ENCODE results near the gene STRADA.

DNA sequence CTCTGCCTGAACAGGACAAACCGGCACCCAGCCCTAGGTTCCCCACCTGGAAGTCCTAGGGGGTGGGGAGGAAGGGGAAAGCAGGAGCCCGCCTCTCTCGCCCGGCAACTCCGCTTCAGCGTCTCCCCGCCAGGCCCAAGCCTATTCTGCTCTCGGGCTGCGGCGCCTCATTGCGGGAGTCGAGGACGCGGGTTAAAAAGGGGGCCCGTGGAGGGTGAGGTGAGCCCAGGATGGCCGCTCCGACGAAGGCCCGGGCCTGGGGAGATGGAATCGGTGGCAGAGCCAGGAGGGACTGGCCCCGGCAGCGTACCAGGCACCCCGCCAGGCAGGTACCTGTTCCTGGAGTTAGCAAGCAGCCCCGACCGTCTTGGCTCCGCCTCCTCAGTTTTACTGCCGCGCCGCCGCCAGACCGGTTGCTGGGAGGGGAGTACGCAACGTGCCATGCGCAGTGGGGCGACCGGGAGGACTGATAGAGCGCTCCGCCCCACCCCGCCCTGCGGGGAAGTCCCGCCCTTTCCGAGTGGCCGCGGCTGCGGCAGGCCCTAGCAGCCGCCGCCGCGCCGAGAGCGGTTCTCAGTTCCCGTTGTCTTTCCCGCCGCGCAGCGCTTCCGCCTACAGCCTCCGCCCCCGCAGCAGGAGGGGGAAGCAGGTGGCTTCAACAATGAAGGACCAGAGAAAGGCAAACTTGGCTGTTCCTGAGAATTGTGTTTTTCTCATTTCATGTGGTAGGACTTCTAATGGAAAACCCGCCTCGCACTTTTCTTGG, at the start of gene STRADA:
- TF ChIP-seq, protein P1, sequence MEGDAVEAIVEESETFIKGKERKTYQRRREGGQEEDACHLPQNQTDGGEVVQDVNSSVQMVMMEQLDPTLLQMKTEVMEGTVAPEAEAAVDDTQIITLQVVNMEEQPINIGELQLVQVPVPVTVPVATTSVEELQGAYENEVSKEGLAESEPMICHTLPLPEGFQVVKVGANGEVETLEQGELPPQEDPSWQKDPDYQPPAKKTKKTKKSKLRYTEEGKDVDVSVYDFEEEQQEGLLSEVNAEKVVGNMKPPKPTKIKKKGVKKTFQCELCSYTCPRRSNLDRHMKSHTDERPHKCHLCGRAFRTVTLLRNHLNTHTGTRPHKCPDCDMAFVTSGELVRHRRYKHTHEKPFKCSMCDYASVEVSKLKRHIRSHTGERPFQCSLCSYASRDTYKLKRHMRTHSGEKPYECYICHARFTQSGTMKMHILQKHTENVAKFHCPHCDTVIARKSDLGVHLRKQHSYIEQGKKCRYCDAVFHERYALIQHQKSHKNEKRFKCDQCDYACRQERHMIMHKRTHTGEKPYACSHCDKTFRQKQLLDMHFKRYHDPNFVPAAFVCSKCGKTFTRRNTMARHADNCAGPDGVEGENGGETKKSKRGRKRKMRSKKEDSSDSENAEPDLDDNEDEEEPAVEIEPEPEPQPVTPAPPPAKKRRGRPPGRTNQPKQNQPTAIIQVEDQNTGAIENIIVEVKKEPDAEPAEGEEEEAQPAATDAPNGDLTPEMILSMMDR (IDR thresholded peaks at IDR 0.05; ENCODE audit: insufficient read depth, low read length): no peak
- peak; percentile 90 for TF ChIP-seq POLR2AphosphoS5 (IDR thresholded peaks at IDR 0.05; ENCODE audit: low read depth)
- peak; percentile 53; the same call in 1 of the 2 replicates for TF ChIP-seq GABPA (IDR thresholded peaks at IDR 0.05; ENCODE audit: low read depth)
